GM12878 (cell line): Measurements from ENCODE around the gene WSCD1. TPM values are rescaled to one million over a fixed set of nuclear protein-coding genes. Genes with fewer than 3 reads are reported as not detected.

Experiments used
- ATAC-seq: fragments of 200-7000 bp; cut with Tn5 transposase; 3 replicates; pipeline ENCODE4 v1.9.1; 2020; ENCODE audit warnings: mild to moderate bottlenecking, moderate library complexity
- BruUV-seq: library from RNA; stranded (reverse); fragments of 400-500 nt; replicated peaks from 2 replicates; lab custom pipeline; 2021; lab: Mats Ljungman, UMichigan
- CTCF ChIA-PET: fragments of 300-600 bp; sonication (Branson Sonifier 250); formaldehyde crosslinking; extraction: SDS; loops from one replicate; lab custom pipeline; 2021; ENCODE audit warnings: inconsistent platforms; lab: Yijun Ruan, JAX
- POLR2A ChIA-PET: fragments of 350-600 bp; formaldehyde crosslinking; extraction: SDS; loops from one replicate; lab custom pipeline; 2021; ENCODE audit warnings: inconsistent platforms; lab: Charles Lee
- RAD21 ChIA-PET: fragments of 300-600 bp; sonication (Branson Sonifier 250); formaldehyde crosslinking; loops from one replicate; lab custom pipeline; 2023; ENCODE audit warnings: antibody characterized with exemption; ENCODE audit not compliant: unreplicated experiment; lab: Charles Lee
- SMC1A ChIA-PET: fragments of 300-600 bp; sonication (Branson Sonifier 250); formaldehyde crosslinking; loops from one replicate; lab custom pipeline; 2023; ENCODE audit not compliant: unreplicated experiment, uncharacterized antibody; lab: Charles Lee
- DNase-seq: peaks from one replicate; pipeline ENCODE4 v3.0.0-alpha.2; 2011; ENCODE audit warnings: low read depth, low spot score
- FAIRE-seq: peaks from 3 replicates; lab custom pipeline; 2011; peaks lifted over from hg19 to GRCh38; lab: Jason Lieb, UNC
- H2AFZ ChIP-seq: 2 replicates; pipeline ENCODE4 v1.6.0; 2011; ENCODE audit warnings: low read depth, low read length, control low read depth; ENCODE audit not compliant: control insufficient read depth
- H3K27ac ChIP-seq: 2 replicates; pipeline ENCODE4 v1.5.1; 2011; ENCODE audit warnings: control low read depth; ENCODE audit not compliant: control insufficient read depth, insufficient read depth
- H3K27me3 ChIP-seq, 2 experiments: replicated peaks in 1 of 2; 2 replicates each; pipeline versions ENCODE4 v1.6.0 to v1.6.1; 2011; ENCODE audit warnings: low read length in 1 of 2; ENCODE audit not compliant: control insufficient read depth in 2 of 2, insufficient read depth in 2 of 2
- H3K36me3 ChIP-seq, 2 experiments: 2 replicates each; pipeline ENCODE4 v1.5.1; 2011; ENCODE audit warnings: low read length in 1 of 2; ENCODE audit not compliant: control insufficient read depth in 2 of 2, insufficient read depth in 2 of 2
- H3K4me1 ChIP-seq: 2 replicates; pipeline ENCODE4 v1.6.1; 2011; ENCODE audit warnings: mild to moderate bottlenecking, low read length, moderate library complexity, mixed read lengths; ENCODE audit not compliant: control insufficient read depth, insufficient read depth
- H3K4me2 ChIP-seq: 2 replicates; pipeline ENCODE4 v1.6.0; 2011; ENCODE audit warnings: control low read depth; ENCODE audit not compliant: control insufficient read depth, insufficient read depth
- H3K4me3 ChIP-seq: fragments of 200-600 bp; sonication (generic); 2 replicates; pipeline ENCODE4 v1.5.1; 2016
- H3K79me2 ChIP-seq: 2 replicates; pipeline ENCODE4 v1.6.0; 2011; ENCODE audit warnings: low read length; ENCODE audit not compliant: control insufficient read depth, insufficient read depth
- H3K9ac ChIP-seq: 2 replicates; pipeline ENCODE4 v1.8.0; 2011; ENCODE audit warnings: low read length, control low read depth, mixed read lengths; ENCODE audit not compliant: control insufficient read depth, insufficient read depth
- H3K9me3 ChIP-seq: replicated peaks from 3 replicates; pipeline ENCODE4 v1.5.1; 2011; ENCODE audit warnings: mild to moderate bottlenecking, low read length; ENCODE audit not compliant: control insufficient read depth, insufficient read depth
- H4K20me1 ChIP-seq: 2 replicates; pipeline ENCODE4 v1.6.0; 2011; ENCODE audit not compliant: control insufficient read depth, insufficient read depth
- BCLAF1 ChIP-seq: fragments of 450-650 bp; IDR thresholded peaks from 2 replicates; pipeline ENCODE4 v1.6.1; 2017; ENCODE audit warnings: antibody characterized with exemption, mild to moderate bottlenecking, moderate library complexity
- ESRRA ChIP-seq: IDR thresholded peaks from 2 replicates; pipeline ENCODE4 v1.6.1; 2012; ENCODE audit warnings: mild to moderate bottlenecking, low read length, improper control_type of control experiment
- FOXK2 ChIP-seq: fragments of 450-650 bp; IDR thresholded peaks from 2 replicates; pipeline ENCODE4 v1.6.1; 2017; ENCODE audit warnings: mild to moderate bottlenecking, moderate library complexity
- MTA3 ChIP-seq: IDR thresholded peaks from 2 replicates; pipeline ENCODE4 v1.6.1; 2012; ENCODE audit warnings: low read length, inconsistent platforms, borderline replicate concordance
- RFX5 ChIP-seq: IDR thresholded peaks from 2 replicates; pipeline ENCODE4 v1.6.1; 2011; ENCODE audit warnings: low read depth, low read length, improper control_type of control experiment
- STAT3 ChIP-seq: IDR thresholded peaks from 2 replicates; pipeline ENCODE4 v1.6.1; 2011; ENCODE audit warnings: low read depth, low read length, improper control_type of control experiment
- TAF1 ChIP-seq: IDR thresholded peaks from 2 replicates; pipeline ENCODE4 v1.6.1; 2011; ENCODE audit warnings: mild to moderate bottlenecking, low read depth, low read length, borderline replicate concordance
- ZBED1 ChIP-seq: IDR thresholded peaks from 2 replicates; pipeline ENCODE4 v1.6.1; 2016; ENCODE audit warnings: borderline replicate concordance
- WGBS: methylation state at CpG from one replicate; pipeline ENCODE4 v1.1.6; 2016; ENCODE audit warnings: low lambda C conversion rate; ENCODE audit not compliant: insufficient replicate concordance, insufficient coverage; ENCODE audit errors: missing lambda C conversion rate; 5-methylcytosine and 5-hydroxymethylcytosine counted together
- in situ Hi-C: fragments of 300-500 bp; cut with MboI; formaldehyde crosslinking; loops from 9 replicates; pipeline ENCODE4 v1.14.3; 2018; ENCODE audit warnings: mixed read lengths
- intact Hi-C: fragments of 100-400 bp; cut with micrococcal nuclease; formaldehyde crosslinking; loops from one replicate; pipeline ENCODE4 v1.14.2; 2022; ENCODE audit not compliant: unreplicated experiment
- polyA plus RNA-seq, 11 experiments: library from polyadenylated mRNA; depleted of rRNA in 4 of 11; unstranded in 6 of 11; stranded (reverse) in 5 of 11; fragments of >200 nt; fragmentation: Nextera tagmentation in 4 of 11; fragmentation: Illumina TruSeq in 1 of 11; extraction: Ambion mirVana in 4 of 11; extraction: Trizol in 1 of 11; gene quantifications; 1 replicate in 1 of 11; 2 replicates in 10 of 11; pipeline versions ENCODE4 v1.2.1 to v1.2.3, GENCODE V29; 2011 to 2016; ENCODE audit warnings: inconsistent platforms in 2 of 11, missing spikeins in 2 of 11, low read depth in 1 of 11
- total RNA-seq, 4 experiments: library from RNA; depleted of rRNA in 3 of 4; stranded (reverse); fragments of >200 nt in 3 of 4; fragmentation: Illumina TruSeq in 1 of 4; extraction: Trizol in 1 of 4; gene quantifications; 2 replicates each; pipeline versions ENCODE4 v1.2.1 to v1.2.3, GENCODE V29; 2013 to 2021
- TF ChIP-seq, protein P1 (sequence below): fragments of 450-650 bp; formaldehyde crosslinking; IDR thresholded peaks from 2 replicates; pipeline ENCODE4 v1.5.0; 2022; ENCODE audit warnings: mild to moderate bottlenecking, missing genetic modification characterization

Gene WSCD1
- total and polyA plus RNA-seq, 10 of the 15 experiments (the other 5 are each of a cell fraction or from before 2014, with no cell fraction given), result 0.01 to 0.16 TPM; not detected in 8

DNA sequence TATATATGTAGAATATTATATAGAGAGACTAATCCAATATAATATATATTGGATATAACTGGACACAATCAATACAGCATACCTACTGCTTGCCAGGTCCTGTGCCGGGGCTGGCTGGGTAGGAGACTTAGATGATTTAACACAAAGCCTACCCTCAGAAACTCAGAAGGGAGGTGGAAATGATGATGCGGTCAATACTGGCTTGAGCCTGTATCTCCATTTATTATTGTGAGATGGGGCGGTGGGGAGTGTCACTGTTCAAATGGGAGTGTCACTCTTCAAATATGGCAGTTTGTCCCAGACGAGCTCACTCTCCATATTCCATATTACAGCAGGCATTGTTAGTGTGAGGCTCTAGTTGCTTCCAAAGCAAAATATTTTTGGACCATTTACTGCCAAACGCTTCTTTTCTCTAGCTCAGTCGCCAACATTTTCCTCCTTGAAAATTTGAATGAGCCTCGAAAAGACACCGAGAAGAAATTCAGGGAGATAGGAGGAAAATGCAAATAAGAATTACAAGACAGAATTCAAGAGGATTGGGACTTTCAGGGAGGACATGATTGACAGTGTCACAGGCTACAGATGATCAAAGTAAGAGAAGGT lies 70.7 kb downstream of the WSCD1 start:
- Histone ChIP-seq H3K9ac (no peak overlapping the region), H3K79me2 (no peaks in the 10 kb centered on the region), H3K27me3 (no peaks in the 10 kb centered on the region), H3K36me3 (no peaks in the 10 kb centered on the region), H3K4me3 (no peak overlapping the region)
- CTCF ChIA-PET, result no interaction called here
- BruUV-seq, result no TSS peak
- in situ Hi-C loops, result no loop called here
- DNase-seq (no peak), FAIRE-seq (no peak)
- WGBS, result 53% methylated on average over 8 of the region's 8 CpGs
- POLR2A ChIA-PET, result no interaction called here
- TF ChIP-seq RFX5, result no peak
- no peak for TF ChIP-seq TAF1
- TF ChIP-seq MTA3, result no peak
- no peak for TF ChIP-seq FOXK2
- TF ChIP-seq ESRRA, result no peak
- no peak for TF ChIP-seq ZBED1
- TF ChIP-seq STAT3, result no peak
- TF ChIP-seq, protein P1, sequence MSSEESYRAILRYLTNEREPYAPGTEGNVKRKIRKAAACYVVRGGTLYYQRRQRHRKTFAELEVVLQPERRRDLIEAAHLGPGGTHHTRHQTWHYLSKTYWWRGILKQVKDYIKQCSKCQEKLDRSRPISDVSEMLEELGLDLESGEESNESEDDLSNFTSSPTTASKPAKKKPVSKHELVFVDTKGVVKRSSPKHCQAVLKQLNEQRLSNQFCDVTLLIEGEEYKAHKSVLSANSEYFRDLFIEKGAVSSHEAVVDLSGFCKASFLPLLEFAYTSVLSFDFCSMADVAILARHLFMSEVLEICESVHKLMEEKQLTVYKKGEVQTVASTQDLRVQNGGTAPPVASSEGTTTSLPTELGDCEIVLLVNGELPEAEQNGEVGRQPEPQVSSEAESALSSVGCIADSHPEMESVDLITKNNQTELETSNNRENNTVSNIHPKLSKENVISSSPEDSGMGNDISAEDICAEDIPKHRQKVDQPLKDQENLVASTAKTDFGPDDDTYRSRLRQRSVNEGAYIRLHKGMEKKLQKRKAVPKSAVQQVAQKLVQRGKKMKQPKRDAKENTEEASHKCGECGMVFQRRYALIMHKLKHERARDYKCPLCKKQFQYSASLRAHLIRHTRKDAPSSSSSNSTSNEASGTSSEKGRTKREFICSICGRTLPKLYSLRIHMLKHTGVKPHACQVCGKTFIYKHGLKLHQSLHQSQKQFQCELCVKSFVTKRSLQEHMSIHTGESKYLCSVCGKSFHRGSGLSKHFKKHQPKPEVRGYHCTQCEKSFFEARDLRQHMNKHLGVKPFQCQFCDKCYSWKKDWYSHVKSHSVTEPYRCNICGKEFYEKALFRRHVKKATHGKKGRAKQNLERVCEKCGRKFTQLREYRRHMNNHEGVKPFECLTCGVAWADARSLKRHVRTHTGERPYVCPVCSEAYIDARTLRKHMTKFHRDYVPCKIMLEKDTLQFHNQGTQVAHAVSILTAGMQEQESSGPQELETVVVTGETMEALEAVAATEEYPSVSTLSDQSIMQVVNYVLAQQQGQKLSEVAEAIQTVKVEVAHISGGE (CRISPR knock-in tag), result no peak
- no peak for TF ChIP-seq BCLAF1
- TF ChIP-seq, all 136 proteins: peak for 0
- Histone ChIP-seq H3K27ac (no peak overlapping the region), H3K4me2 (no peak overlapping the region), H2AFZ (no peak overlapping the region), H4K20me1 (no peaks in the 10 kb centered on the region), H3K4me1 (no peaks in the 10 kb centered on the region), H3K9me3 (no peaks in the 10 kb centered on the region)
- ATAC-seq, result no peak
- intact Hi-C loops, result no loop called here
- ChIA-PET RAD21 (no interaction called here), SMC1A (no interaction called here)
